ENCODE results near the gene SH3RF3. TPM values are rescaled to one million over a fixed set of nuclear protein-coding genes. Genes with fewer than 3 reads are reported as not detected.

The SH3RF3 gene
- total RNA-seq, 1 donor from 2014 or later, result under 0.01 TPM

GRCh38 chr2:109454304-109454703 is 325.3 kb downstream of the SH3RF3 start:
- FAIRE-seq (no peak), DNase-seq (ENCODE audit: low read depth) (no peak)
- Histone ChIP-seq H3K36me3 (ENCODE audit: control insufficient read depth, insufficient read depth, low read length) (no peaks in the 10 kb centered on the region), H3K4me3 (ENCODE audit: low read depth, low read length) (no peak overlapping the region), H3K27me3 (ENCODE audit: control insufficient read depth, insufficient read depth, low read length) (no peaks in the 10 kb centered on the region)
- TF ChIP-seq, protein P1, sequence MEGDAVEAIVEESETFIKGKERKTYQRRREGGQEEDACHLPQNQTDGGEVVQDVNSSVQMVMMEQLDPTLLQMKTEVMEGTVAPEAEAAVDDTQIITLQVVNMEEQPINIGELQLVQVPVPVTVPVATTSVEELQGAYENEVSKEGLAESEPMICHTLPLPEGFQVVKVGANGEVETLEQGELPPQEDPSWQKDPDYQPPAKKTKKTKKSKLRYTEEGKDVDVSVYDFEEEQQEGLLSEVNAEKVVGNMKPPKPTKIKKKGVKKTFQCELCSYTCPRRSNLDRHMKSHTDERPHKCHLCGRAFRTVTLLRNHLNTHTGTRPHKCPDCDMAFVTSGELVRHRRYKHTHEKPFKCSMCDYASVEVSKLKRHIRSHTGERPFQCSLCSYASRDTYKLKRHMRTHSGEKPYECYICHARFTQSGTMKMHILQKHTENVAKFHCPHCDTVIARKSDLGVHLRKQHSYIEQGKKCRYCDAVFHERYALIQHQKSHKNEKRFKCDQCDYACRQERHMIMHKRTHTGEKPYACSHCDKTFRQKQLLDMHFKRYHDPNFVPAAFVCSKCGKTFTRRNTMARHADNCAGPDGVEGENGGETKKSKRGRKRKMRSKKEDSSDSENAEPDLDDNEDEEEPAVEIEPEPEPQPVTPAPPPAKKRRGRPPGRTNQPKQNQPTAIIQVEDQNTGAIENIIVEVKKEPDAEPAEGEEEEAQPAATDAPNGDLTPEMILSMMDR (IDR thresholded peaks at IDR 0.05; ENCODE audit: insufficient read depth, low read length, severe bottlenecking), result no peak

- Histone ChIP-seq H3K4me3 (ENCODE audit: low read depth, low read length) (no peak overlapping the region), H3K27me3 (ENCODE audit: control insufficient read depth, insufficient read depth, low read length) (no peaks in the 10 kb centered on the region), H3K36me3 (ENCODE audit: control insufficient read depth, insufficient read depth, low read length) (no peaks in the 10 kb centered on the region)
- no peak for DNase-seq (ENCODE audit: low read depth)
- FAIRE-seq, result no peak
- TF ChIP-seq, protein P1 (IDR thresholded peaks at IDR 0.05; ENCODE audit: insufficient read depth, low read length, severe bottlenecking), result no peak
Observed at GRCh38 chr2:109454765-109455394, 325.9 kb downstream of the SH3RF3 start.

GRCh38 chr2:109455731-109456691 is 327.0 kb downstream of the SH3RF3 start:
- H3K4me3 ChIP-seq (ENCODE audit: low read depth, low read length), result no peak overlapping the region
- FAIRE-seq, result peak; percentile 36
- no peaks in the 10 kb centered on the region for H3K27me3 ChIP-seq (ENCODE audit: control insufficient read depth, insufficient read depth, low read length)
- no peak for DNase-seq (ENCODE audit: low read depth)
- TF ChIP-seq, protein P1 (IDR thresholded peaks at IDR 0.05; ENCODE audit: insufficient read depth, low read length, severe bottlenecking), result no peak
- no peaks in the 10 kb centered on the region for H3K36me3 ChIP-seq (ENCODE audit: control insufficient read depth, insufficient read depth, low read length)

DNA sequence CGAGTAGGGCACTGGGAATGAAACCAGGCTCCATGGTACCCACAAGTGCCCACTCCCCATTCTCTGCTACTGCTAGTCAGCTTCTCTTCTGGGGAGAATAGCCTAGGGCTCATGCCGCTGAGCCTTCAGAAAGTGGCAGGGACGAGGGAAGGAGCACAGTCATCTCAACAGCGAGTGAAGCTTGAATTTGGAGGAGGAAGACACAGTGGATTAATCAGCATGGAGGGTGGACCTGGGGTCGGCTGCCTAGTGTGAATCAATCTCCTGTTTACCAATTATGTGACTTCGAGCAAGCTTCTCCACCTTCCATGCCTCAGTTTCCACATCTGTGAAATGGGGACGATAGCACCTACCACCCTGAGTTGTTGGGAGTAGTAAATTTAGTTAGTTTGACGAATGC is 327.8 kb downstream of the SH3RF3 start:
- FAIRE-seq, result no peak
- Histone ChIP-seq H3K36me3 (ENCODE audit: control insufficient read depth, insufficient read depth, low read length) (no peaks in the 10 kb centered on the region), H3K4me3 (ENCODE audit: low read depth, low read length) (no peak overlapping the region), H3K27me3 (ENCODE audit: control insufficient read depth, insufficient read depth, low read length) (no peaks in the 10 kb centered on the region)
- DNase-seq (ENCODE audit: low read depth), result no peak
- TF ChIP-seq, protein P1 (IDR thresholded peaks at IDR 0.05; ENCODE audit: insufficient read depth, low read length, severe bottlenecking), result no peak

DNA sequence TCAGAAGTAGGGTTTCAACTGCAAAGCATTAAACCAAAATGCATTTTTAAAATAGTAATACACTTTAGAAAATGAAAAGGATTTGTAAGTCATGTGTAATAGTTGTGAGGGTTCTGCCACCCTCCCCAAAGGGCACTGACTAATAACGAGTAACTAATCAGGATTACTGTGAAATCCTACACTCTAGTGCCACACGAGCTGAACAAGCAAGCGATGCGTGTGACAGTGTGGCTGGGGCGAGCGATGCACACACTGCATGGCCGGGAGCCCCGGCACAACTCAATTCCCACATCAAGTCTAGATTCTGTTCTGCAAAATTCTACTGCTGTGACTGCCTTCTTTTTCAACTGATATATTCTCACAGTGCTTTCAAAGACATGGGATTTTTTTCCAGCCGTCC is 328.4 kb downstream of the SH3RF3 start:
- H3K36me3 ChIP-seq (ENCODE audit: control insufficient read depth, insufficient read depth, low read length), result no peaks in the 10 kb centered on the region
- H3K27me3 ChIP-seq (ENCODE audit: control insufficient read depth, insufficient read depth, low read length), result no peaks in the 10 kb centered on the region
- DNase-seq (ENCODE audit: low read depth) (peak; percentile 64), FAIRE-seq (no peak)
- TF ChIP-seq, protein P1 (IDR thresholded peaks at IDR 0.05; ENCODE audit: insufficient read depth, low read length, severe bottlenecking), result no peak
- H3K4me3 ChIP-seq (ENCODE audit: low read depth, low read length), result no peak overlapping the region

Measured in bronchial epithelial cell (primary cell).